ENCODE measurements around the gene CDH18.

CDH18 gene, protein sequence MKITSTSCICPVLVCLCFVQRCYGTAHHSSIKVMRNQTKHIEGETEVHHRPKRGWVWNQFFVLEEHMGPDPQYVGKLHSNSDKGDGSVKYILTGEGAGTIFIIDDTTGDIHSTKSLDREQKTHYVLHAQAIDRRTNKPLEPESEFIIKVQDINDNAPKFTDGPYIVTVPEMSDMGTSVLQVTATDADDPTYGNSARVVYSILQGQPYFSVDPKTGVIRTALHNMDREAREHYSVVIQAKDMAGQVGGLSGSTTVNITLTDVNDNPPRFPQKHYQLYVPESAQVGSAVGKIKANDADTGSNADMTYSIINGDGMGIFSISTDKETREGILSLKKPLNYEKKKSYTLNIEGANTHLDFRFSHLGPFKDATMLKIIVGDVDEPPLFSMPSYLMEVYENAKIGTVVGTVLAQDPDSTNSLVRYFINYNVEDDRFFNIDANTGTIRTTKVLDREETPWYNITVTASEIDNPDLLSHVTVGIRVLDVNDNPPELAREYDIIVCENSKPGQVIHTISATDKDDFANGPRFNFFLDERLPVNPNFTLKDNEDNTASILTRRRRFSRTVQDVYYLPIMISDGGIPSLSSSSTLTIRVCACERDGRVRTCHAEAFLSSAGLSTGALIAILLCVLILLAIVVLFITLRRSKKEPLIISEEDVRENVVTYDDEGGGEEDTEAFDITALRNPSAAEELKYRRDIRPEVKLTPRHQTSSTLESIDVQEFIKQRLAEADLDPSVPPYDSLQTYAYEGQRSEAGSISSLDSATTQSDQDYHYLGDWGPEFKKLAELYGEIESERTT

DNA sequence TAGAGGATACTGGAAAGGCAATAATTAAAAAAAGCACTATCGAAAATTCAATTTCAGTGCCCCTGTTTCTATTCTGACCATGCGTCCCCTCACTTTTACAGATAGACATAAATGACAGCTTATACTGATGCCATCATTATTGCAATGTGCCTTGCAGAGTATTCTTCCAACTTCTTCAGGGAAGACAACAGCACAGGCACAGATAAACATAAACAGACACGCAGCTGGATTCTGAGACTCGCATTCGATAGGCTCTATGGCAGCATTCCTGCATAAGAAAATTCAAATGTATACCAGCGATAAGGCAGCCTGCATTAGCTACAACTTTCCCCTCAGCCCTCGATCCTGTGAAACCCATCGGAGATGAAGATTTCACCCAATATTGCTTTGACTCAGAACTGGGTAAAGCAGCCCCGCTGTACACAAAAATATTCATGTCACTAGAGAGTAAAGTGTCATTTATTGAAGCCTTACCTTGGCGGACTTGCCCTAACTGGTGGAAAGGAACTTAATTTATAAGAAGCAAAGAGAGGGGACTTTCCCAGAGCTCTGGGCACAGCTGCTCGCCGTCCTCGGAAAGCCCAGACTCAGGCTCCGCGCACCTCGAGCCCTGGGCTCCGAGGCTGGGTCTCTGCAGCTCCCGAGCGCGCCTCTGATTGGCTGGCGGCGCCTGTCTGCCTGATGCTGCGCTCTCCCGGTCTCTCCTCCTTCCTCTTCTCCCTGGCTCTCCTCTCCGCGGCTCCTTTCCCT, at the start of gene CDH18:
Gene CDH18 (minus strand): TSS at position 589 of the 750 bp plus-strand sequence. CDS start 149,214 bp downstream, outside the sequence.
- no peaks in the 10 kb centered on the region for H3F3A ChIP-seq (ENCODE audit: low read depth)
- H3K9me2 ChIP-seq (replicated peaks; ENCODE audit: low read depth, low read length) = no peaks in the 10 kb centered on the region
- H3K4me3 ChIP-seq (ENCODE audit: low read length, poor library complexity, severe bottlenecking) = no peak within 1 kb of the TSS
- no peaks in the 10 kb centered on the region for H3K4me1 ChIP-seq (ENCODE audit: insufficient read depth, low read length, poor library complexity, severe bottlenecking)
- H2AFZ ChIP-seq (ENCODE audit: low read length) = no peak within 1 kb of the TSS
- no peaks in the 10 kb centered on the region for H3K79me2 ChIP-seq (ENCODE audit: insufficient read depth, low read length)
- no peaks in the 10 kb centered on the region for H3K36me3 ChIP-seq (ENCODE audit: insufficient read depth, low read length)
- H4K20me1 ChIP-seq (ENCODE audit: insufficient read depth, low read length, poor library complexity, severe bottlenecking) = no peaks in the 10 kb centered on the region
- H3K9ac ChIP-seq (ENCODE audit: low read depth, low read length, poor library complexity, severe bottlenecking) = no peak within 1 kb of the TSS
- no peaks in the 10 kb centered on the region; the same call in 1 of the 2 replicates for H3K9me3 ChIP-seq (ENCODE audit: insufficient read depth, low read depth, low read length)
- H3K4me2 ChIP-seq (ENCODE audit: low read depth, low read length, poor library complexity, severe bottlenecking) = no peak within 1 kb of the TSS
- H3K27me3 ChIP-seq (ENCODE audit: insufficient read depth, low read length, poor library complexity, severe bottlenecking) = no peaks in the 10 kb centered on the region
- no peak for TF ChIP-seq EZH2phosphoT487 (IDR thresholded peaks at IDR 0.05; ENCODE audit: borderline replicate concordance)
- TF ChIP-seq, protein P1, sequence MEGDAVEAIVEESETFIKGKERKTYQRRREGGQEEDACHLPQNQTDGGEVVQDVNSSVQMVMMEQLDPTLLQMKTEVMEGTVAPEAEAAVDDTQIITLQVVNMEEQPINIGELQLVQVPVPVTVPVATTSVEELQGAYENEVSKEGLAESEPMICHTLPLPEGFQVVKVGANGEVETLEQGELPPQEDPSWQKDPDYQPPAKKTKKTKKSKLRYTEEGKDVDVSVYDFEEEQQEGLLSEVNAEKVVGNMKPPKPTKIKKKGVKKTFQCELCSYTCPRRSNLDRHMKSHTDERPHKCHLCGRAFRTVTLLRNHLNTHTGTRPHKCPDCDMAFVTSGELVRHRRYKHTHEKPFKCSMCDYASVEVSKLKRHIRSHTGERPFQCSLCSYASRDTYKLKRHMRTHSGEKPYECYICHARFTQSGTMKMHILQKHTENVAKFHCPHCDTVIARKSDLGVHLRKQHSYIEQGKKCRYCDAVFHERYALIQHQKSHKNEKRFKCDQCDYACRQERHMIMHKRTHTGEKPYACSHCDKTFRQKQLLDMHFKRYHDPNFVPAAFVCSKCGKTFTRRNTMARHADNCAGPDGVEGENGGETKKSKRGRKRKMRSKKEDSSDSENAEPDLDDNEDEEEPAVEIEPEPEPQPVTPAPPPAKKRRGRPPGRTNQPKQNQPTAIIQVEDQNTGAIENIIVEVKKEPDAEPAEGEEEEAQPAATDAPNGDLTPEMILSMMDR (conservative IDR thresholded peaks at IDR 0.05; ENCODE audit: low read length) = no peak

DNA sequence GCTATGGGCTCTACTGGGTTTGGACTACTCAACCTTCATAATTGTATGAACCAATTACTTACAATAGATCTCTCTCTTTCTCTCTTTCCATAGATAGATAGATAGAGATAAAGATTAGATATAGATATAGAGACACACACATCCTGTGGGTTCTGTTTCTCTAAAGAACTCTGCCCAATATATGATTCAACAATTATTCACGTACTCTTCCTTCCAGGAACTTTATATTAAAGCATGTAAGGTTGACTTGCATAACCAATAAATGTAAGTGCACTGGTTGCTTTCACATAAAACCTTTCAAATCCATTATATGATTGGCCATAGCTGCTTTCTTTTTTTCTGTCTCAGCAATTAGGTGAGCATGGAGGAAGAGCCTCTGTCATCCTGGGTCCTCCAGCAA, 46.7 kb upstream of the CDH18 start:
- H3K4me1 ChIP-seq (ENCODE audit: insufficient read depth, low read length, poor library complexity, severe bottlenecking) = no peaks in the 10 kb centered on the region
- no peak overlapping the region for H3K4me2 ChIP-seq (ENCODE audit: low read depth, low read length, poor library complexity, severe bottlenecking)
- no peaks in the 10 kb centered on the region for H4K20me1 ChIP-seq (ENCODE audit: insufficient read depth, low read length, poor library complexity, severe bottlenecking)
- no peak overlapping the region for H3K9ac ChIP-seq (ENCODE audit: low read depth, low read length, poor library complexity, severe bottlenecking)
- H3F3A ChIP-seq (ENCODE audit: low read depth) = no peaks in the 10 kb centered on the region
- H3K4me3 ChIP-seq (ENCODE audit: low read length, poor library complexity, severe bottlenecking) = no peak overlapping the region
- H3K9me3 ChIP-seq (ENCODE audit: insufficient read depth, low read depth, low read length) = no peaks in the 10 kb centered on the region
- no peaks in the 10 kb centered on the region for H3K79me2 ChIP-seq (ENCODE audit: insufficient read depth, low read length)
- no peaks in the 10 kb centered on the region for H3K9me2 ChIP-seq (replicated peaks; ENCODE audit: low read depth, low read length)
- TF ChIP-seq EZH2phosphoT487 (IDR thresholded peaks at IDR 0.05; ENCODE audit: borderline replicate concordance) = no peak
- TF ChIP-seq, protein P1 (conservative IDR thresholded peaks at IDR 0.05; ENCODE audit: low read length) = no peak
- no peak overlapping the region for H2AFZ ChIP-seq (ENCODE audit: low read length)
- no peaks in the 10 kb centered on the region for H3K36me3 ChIP-seq (ENCODE audit: insufficient read depth, low read length)
- no peaks in the 10 kb centered on the region for H3K27me3 ChIP-seq (ENCODE audit: insufficient read depth, low read length, poor library complexity, severe bottlenecking)

DNA sequence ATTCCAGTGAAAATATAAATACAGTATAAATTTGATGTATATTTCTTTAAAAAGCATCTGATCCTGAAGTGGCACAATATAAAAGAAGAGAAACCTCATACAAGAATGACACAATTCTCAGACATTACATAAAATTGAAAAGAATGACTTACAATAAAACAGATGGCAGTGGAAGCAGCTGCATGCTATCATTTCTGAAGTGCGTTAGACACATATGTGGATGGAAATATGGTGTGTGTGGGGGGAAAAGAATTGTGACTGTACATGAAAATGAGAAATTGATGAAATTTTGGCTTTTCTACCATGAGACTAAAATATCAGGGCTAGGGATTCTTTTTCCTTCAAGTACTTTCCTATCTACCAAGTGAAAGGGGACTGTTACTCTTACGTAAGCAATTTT, 45.9 kb upstream of the CDH18 start:
- no peak overlapping the region for H3K4me3 ChIP-seq (ENCODE audit: low read length, poor library complexity, severe bottlenecking)
- no peaks in the 10 kb centered on the region for H4K20me1 ChIP-seq (ENCODE audit: insufficient read depth, low read length, poor library complexity, severe bottlenecking)
- no peaks in the 10 kb centered on the region for H3F3A ChIP-seq (ENCODE audit: low read depth)
- H2AFZ ChIP-seq (ENCODE audit: low read length) = no peak overlapping the region
- TF ChIP-seq, protein P1 (conservative IDR thresholded peaks at IDR 0.05; ENCODE audit: low read length) = no peak
- no peak for TF ChIP-seq EZH2phosphoT487 (IDR thresholded peaks at IDR 0.05; ENCODE audit: borderline replicate concordance)
- no peaks in the 10 kb centered on the region for H3K9me2 ChIP-seq (replicated peaks; ENCODE audit: low read depth, low read length)
- no peak overlapping the region for H3K4me2 ChIP-seq (ENCODE audit: low read depth, low read length, poor library complexity, severe bottlenecking)
- H3K4me1 ChIP-seq (ENCODE audit: insufficient read depth, low read length, poor library complexity, severe bottlenecking) = no peaks in the 10 kb centered on the region
- no peaks in the 10 kb centered on the region for H3K79me2 ChIP-seq (ENCODE audit: insufficient read depth, low read length)
- no peaks in the 10 kb centered on the region for H3K9me3 ChIP-seq (ENCODE audit: insufficient read depth, low read depth, low read length)
- no peak overlapping the region for H3K9ac ChIP-seq (ENCODE audit: low read depth, low read length, poor library complexity, severe bottlenecking)
- H3K36me3 ChIP-seq (ENCODE audit: insufficient read depth, low read length) = no peaks in the 10 kb centered on the region
- no peaks in the 10 kb centered on the region for H3K27me3 ChIP-seq (ENCODE audit: insufficient read depth, low read length, poor library complexity, severe bottlenecking)
